Kasumi-1 (cell line): ENCODE data around the gene AANAT.

Experiments
- DNase-seq, 2 experiments: peaks; one replicate each; lab custom pipeline; 2025; lab: John Stamatoyannopoulos, UW

Gene AANAT

DNA sequence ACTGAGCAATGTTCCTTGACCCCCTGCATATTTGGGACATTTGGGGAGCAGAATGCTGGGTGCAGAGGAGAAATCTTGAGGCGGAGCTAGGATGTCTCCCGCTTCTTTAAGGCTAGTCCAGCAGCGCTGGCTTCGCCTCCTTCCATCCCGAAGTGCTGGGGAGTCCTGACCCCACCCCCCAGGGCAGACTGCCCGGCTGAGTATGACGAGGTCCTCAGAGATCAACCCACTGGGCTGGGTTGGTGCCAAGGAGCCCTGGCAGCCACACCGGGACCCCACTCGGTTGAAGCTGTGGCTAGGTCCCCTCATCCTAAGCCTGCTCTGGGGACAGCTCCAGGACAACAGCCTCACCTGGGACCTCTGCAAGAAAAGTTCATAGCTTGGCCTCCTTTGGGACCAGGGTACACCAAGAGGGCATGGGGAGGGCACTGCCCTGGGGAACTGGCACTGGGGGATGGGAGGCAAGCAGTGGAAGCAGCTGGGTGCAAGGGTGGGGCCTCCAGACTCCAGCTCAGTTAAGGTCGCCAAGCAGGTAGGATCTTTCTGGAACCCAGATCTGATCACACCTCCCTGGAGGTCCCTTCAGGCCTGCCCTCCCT, 22.8 kb downstream of the AANAT start:
- no peak for DNase-seq

DNA sequence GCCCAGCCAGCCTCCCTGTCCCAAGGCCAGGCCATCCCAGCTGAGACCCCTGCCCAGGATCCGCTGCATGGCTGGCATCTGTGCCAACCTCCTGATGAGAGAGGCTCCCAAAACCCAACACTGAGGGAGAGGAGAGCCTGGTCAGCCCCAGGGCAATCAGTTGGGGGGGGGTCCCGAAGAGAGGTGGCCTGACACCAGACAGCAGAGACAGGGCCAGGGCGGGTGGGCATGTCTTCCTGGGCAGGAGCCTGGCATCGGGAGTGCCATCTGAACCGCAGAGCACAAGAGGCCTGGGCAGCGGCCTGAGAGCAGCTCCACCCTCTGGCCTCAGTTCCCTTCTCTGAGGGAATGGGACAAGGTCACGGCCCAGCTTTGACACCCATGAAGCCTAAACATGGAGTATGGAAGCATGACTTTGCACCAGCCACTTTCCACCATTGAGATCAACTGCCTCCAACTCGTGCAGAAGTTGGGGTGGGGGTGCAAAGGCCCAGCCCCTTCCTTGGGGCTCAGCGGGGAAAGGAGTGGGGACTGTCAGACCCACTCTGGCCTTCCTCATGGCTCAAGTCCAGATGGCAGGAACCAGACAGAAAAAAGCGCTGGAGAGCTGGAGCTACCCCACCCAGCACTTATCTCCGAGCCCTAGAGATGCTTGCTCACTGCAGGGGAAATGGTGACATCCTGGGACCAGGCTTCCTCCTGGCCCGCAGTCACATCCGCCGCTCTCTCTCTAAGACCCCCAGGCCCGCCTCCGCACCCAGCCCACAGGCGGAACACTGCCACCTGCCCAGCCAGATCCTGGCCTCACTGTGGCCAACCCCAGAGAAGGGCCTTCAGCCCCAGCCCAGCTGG, 24.1 kb downstream of the AANAT start:
- DNase-seq, result peak; percentile 95 to 97

DNA sequence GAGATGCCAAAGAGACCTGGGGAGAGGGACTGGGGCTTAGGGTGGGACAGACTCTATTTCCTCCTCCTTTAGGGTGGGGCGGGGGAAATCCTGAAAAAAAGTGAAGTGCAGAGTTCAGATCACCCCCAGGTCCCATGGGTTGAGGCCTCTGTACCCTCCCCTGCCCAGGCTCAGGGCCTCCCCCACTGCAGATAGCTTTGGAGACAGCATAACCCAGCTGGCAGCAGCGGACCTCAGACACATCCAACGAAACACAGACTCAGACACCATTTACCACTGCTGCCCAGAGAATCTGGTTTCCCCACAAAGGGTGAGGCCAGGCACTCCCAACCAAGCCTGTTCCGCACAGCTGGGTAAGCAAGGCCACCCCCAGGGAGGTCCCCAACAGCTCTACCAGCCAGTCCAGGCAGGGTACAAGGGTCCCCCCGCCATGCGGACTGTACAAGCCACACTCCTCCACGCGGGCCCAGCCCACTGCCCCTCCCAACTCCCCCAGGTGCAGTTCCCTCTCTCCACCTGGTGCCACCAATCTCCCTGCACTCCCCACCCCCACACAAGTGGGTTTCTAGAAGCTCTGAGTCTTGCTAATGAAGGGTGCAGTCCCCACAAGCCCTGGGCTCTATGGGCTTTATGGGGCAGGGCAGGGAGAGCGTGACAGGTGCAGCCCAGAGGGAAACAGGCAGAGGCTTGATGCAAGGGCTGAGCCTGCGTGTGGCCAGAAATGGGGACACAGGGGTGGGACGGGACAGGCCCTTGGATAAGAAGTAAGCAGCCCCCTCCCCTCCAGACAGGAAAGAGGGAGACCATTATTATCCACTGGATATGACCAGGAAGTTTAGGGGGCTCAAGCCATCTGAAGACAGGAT, 25.0 kb downstream of the AANAT start:
- peak; percentile 90 to 95 for DNase-seq

DNA sequence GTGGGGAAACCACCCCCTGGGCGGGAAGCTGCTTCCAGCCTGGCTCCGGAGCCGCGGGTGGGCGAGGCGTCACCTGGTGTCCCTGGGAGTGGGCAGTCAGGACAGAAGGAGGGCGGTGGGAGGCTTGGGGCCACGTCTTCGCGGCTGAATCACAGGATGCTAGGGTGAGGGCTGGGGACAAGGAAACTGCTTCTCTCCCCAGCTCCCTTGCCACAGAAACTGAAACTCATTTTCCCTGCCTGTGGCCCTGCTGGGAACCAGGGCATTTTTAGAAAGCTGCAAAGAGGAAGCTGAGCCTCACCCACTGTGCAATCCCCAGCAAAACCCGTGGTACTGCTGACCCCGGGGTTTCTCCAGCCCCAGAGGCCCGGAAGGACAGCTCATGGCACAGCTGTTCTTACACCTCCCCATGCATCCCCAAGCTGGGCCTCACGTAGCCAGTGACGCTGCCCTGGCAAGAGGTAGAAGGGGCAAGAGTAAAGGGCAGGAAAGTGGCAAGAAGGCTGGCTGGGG, 25.6 kb downstream of the AANAT start:
- DNase-seq, result peak; percentile 95 to 97

DNA sequence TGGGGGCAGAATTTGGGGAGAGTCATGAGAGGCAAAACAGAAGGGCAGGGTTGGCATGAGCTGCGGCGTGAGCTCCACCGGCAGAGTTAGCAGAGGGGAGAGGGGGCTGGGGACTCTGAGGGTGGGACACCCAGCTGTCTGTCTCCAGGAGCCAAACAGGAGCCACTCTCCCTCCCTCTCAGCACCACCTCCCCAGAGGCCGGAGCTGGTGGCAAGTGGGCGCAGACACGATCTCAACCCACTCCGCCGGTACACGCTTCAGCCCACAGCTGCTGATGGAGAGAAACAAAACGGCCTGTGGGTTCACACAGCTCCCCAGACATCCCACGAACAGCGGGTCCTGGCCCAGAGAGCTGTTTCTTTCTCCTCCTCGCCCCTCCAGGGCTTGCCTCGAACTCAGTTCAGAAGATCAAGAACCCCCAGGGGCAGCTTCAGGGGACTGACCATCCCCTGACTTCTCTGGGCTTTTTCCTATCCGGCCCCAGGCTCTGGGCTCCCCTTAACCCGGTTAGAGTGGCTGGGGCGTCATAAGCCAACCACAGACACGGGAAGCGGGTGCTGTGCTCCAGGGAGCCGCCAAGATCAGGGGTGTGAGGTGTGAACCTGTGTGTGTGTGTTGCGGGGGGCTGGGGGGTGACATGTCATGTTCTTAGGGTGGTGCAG, 26.2 kb downstream of the AANAT start:
- DNase-seq, result no peak

DNA sequence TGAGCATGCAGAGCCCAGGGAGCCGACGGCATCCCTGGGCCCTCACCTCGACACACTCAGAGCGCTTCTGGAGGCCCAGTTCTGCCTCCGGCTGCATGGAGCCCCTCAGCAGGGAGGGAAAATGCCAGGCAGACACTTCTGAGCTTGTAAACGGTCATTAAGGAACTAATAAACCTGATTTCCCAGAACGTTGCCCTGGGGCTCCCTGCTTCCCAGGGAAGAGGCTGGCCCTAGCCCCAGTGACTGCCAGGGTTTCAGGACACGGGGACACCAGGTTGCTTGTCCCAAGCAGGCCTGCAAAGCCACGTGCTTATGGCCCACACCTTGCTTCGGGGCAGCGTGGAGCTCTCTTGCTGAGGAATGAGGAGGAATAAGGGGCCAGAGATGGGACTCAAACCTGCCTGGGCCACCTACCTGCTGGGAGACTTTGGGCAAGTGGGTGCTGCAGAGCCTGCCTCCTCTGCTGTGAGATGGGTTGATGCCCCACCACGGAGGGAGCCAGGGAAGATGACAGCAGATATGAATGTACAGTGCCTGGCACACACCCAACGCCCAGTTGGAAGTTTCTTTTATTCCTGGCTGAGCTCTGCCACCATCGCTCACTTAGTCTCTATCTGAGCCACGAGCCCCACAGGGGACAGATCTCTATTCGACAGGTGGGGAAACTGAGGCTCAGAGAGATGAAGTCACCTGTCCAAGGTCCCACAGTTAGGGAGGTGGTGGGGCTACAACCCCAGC, 28.4 kb downstream of the AANAT start:
- DNase-seq, result no peak

DNA sequence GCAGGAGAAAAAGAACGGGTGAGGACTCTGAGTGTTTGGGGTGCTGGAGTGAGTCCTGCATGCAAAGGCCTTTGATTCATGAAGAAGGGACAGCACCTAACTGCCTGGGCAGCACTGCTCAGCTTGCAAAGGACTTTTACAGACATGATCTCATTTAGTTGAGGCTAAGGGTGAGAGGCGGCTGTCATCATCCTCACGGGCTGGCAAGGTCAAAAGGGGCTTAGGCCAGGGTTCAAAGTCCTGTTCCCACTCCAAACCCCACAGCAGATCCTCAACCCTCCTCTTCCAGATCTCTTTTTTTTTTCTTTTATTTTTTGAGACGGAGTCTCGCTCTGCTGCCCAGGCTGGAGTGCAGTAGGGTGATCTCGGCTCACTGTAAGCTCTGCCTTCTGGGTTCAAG, 29.1 kb downstream of the AANAT start:
- no peak for DNase-seq

DNA sequence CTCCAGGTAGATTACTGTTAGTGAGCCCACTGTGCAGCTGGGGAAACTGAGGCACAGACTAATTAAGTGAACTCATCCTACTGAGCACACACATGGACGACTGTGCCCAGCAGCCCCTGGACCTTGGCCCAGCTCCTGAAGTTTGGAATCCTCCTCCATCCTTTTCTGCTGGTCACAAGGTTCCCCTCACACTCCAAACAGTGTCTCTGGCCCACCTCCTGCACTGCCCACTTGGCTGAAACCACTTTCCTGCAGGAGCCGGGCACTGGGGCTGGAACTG, 30.2 kb downstream of the AANAT start:
- DNase-seq, result no peak

DNA sequence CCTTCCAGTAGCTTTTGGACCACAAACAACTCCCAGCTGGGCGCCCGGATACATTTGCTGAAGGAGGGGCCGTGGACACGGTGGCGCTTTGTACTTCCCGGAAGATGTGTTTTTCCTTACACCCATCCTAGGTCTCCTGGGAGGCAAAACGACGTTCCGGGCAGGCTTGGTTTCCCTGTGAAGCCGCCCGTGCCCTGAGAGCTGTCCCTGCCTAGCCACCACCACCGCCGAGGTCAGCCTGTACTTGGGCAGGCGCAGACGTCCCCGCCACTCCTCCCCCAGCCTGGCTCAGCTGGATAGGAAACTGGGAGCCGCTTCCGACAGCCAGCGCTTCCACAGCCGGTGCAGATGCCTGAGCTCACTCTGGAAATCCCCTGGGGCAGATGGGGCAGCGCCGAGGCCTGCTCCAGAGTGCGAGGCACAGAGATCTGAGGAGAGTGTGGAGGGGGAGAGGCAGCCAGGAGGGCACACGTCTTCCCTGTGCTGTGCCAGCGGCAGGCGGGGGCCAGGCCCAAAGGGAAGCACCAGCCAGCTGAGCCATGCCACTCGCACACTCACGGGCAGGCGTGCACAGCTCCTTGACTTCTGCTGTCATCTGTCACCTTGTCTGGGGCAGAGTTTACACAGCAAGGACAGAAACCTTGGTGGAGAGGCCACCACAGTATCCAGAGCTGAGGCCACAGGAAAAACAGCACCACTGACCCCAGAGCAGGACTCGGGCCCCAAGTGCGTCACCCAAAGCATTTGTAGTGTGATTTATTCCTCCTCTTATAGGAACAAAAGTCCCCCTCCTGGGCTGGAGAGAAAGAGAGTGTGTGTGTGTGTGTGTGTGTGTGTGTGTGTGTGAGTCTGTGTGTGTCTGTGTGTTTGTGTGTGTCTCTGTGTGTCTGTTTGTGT, 30.8 kb downstream of the AANAT start:
- no peak for DNase-seq

DNA sequence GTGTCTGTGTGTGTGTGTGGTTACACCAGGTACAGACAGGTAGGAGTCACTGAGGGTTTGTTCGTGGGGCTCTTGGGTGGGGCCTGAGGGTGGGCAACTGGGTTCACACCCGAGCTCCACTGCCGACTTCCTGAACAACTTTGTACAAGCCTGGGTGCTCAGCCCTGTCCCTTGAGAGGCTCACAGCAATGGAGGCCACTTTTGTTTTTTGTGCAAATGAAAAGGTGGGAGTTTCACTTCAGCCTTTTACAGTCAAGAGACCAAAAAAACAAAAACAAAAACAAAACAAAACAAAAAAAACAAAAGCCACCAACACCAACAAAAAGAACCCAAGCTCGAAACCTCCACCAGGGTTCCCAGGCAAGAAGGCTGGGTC, 31.5 kb downstream of the AANAT start:
- no peak for DNase-seq

DNA sequence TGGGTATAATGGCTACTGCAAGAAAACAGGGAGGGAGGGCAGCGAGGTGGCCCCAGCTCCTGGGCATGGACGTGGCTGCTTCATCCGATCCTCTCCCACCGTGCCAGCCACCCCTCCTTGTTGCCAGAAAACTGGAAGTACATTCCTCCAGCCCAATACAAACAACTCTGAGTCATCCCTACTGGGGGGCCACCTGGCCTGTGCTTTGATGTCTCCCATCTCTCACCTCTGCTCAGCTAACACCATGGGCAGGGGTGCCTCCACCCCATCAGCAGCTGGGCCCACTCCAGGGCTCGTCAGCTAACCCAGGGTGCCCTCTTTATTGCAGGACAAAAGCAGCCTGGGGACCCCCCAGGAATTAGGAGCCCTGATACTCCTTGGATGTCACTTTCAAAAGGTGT, 31.9 kb downstream of the AANAT start:
- no peak for DNase-seq

DNA sequence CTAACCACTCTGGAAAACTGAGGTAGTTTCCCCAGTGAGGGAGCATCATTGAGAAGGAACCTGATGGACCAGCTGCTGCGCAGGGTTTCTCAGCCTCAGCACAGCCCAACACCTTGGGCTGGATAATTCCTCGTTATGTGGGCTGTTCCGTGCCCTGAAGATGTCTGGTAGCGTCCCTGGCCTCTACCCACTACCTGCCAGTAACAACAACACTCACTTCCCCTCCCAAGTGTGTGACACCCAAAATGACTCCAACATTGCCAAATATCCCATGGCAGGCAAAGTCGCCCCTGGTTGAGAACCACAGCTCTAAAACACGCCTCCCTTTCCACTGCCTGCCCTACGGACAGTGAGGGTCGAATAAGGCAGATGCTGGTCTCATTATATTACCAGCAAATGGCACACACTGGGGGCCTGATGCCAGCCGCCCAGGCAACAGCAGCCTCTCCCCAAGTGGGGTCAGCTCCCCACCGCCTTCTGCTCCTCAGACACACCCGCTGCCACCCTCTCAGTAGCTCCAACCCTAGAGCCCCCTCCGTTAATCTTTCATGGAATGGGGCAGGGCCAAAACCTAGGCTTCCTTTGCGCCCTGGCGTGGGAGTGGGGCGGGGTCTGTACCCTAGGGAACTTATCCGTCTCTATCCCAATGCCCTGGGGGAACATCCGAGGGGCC, 32.8 kb downstream of the AANAT start:
- no peak for DNase-seq

DNA sequence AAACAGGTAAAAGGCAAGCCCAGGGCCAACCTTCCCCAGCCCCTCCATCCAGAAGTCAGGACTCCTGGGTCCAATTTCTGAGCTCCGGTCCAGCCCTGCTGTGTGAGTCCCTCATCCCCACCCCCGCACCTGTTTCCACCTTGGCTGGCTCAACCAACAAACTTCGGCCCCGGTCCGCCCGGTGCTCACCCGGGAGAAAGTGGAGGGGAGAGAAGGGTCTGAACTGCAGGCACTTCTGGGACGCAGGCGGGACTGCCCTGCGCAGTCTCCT, 33.3 kb downstream of the AANAT start:
- DNase-seq, result no peak

DNA sequence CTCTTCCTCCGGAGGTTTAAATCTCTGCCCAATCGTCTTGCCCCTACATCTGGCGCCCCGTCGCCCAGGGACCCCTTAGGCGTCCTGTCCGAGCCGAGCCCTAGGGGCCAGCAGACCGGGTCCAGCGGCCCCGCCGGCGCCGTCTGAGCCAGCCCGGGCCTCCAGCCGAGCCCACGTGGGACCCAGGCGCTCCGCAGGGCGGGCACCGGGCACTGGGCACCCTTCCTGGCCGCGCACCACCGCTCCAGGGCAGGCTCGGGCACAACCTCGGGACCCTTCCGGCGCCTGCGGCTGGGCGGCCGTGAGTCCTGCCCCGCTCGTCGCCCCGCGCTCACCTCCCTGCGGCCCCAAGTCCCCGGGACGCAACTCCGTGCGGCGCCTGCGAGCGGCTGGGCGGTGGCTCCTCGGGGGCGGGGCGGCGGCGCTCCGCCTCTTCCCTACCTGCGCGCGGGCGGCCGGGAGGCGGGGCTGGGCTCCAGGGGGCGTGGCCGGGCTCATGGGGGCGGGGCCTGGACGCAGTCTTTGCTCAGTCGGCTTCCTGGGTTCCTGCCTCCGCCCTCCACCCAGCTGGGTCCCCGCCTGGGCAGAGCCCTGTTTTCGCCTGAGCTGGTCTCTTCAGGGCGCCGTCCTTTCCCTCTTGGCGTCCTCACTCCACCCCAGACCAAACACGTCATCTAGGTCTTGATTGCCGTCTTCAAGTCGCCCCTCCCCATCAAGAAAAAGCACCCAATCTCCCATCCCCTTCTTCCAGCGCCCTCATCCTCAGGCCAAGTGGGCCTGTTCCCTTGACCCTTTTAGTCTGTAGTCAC, 33.8 kb downstream of the AANAT start, which contains the start of gene RHBDF2:
Gene RHBDF2 (minus strand): TSS at position 406 of the 809 bp plus-strand sequence. CDS start 19,899 bp downstream, outside the sequence.
- DNase-seq, result peak; percentile 84 to 86

DNA sequence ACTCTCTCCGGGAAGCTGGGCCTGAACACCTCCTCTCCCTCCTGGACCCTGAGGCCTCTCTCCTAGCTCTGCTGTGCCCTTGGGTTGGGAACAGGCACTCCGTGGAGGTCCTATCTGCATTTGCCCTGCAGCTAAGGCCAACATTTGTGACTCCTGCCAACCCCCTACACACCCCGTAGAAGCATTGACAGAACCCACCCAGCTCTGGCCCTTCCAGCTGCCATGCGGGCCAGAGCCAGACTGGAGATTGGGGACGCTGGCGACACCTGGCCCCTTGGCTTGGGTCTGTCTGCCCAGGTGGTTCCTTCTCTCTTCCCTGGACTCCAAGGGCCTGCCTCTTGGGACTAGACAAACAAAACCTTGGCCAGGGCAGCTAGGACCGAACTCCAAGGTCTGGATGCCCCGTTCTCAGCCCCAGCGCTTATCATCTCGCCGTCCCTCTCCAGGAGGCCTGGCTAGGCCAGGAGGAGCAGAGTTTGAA, 34.5 kb downstream of the AANAT start:
- DNase-seq, result no peak

DNA sequence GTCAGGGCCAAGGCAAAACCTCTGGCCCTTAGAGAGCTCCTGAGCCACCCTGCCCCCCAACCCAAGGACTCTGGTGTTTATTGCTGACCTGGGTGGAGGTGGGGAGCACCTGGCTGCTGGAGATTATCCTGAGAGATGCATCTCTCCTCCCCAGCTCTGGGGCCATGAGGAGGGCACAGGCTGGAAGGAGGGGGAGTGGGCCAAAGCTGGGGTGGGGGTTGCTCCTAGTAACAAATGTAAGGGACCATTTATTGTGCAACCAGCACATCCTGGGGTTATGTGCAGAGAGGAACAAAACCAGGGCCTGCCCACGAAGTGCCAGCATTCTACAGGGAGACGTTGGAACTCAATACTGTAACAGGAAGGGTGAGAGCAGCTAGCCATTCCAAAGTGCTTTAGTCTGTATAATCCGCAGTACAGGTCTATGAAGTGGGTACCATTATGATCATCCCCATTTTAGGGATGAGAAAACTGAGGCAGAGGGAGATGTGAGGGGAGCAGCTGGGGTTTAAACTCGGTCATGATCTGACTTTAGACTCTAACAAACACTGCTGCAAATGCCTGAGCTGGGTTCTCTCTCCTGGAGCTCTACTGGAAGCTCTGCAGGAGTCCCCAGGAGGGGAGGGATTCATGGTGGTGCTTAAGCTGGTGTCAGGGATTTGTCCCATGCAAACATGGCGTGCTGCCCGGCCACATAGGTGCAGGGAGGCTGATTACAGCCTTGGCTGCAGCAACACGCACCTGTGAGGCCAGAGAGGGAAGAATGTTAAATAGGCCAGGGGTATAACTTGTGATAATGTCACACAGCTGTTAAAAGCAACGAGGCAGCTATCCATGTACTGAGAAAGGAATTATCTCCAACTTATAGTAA, 35.2 kb downstream of the AANAT start:
- peak; percentile 42 to 45 for DNase-seq

DNA sequence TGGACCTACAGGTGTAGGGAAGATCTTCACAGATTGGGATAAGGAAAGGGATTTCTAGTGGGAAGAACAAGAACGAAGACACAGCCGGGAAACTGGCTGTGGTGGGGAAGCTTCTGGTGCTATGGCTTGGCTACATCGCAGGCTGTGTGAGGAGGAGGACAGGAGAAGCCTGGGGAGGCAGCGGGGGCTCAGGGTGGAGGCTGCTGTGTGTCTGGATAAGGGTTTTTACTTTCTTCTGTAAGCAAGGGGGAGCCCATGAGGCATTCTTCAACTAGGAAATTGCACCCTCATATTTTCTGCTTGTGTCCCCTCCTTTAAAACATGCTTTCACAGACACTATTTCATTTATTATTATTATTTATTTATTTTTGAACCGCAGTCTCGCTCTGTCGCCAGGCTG, 36.7 kb downstream of the AANAT start:
- DNase-seq, result peak; percentile 91
